ENCODE measurements around the gene CEPT1.

DNA sequence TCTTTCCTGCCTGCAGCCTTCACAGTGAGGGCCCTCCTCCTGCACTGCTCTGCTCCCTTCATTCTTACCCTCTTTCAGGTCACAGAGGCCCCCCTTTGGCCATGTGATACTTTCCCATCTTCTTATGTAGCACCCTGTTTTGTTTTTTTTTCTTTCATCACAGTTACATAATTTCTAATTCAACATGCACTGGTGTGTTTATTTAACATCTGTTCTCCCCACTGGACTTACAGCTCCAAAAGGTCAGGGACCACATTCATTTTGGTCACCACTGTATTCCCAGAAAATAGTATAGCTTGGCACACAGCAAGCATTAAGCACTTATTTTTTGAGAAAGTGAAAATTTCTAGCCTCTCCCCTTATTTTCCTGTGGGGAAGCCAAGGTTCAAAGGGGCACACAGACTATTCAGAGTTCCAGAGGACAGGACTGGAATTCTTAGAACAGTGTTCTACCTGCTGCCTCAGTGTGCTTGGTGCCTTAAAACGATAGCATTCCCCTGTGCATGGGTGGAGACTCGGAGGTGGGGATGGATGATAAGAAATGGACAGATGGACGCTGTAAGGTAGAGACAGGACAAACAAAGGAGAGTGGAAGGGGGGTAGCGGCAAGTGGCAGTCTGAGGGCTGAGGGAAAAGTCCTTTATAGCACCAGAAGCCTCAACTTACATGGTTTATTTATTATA, 55.1 kb downstream of the CEPT1 start:
- no peak for TF ChIP-seq EZH2 (IDR thresholded peaks at IDR 0.05)
- TF ChIP-seq, protein P1, sequence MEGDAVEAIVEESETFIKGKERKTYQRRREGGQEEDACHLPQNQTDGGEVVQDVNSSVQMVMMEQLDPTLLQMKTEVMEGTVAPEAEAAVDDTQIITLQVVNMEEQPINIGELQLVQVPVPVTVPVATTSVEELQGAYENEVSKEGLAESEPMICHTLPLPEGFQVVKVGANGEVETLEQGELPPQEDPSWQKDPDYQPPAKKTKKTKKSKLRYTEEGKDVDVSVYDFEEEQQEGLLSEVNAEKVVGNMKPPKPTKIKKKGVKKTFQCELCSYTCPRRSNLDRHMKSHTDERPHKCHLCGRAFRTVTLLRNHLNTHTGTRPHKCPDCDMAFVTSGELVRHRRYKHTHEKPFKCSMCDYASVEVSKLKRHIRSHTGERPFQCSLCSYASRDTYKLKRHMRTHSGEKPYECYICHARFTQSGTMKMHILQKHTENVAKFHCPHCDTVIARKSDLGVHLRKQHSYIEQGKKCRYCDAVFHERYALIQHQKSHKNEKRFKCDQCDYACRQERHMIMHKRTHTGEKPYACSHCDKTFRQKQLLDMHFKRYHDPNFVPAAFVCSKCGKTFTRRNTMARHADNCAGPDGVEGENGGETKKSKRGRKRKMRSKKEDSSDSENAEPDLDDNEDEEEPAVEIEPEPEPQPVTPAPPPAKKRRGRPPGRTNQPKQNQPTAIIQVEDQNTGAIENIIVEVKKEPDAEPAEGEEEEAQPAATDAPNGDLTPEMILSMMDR (IDR thresholded peaks at IDR 0.05) = no peak
